ENCODE results near the gene ACAA1. TPM values are rescaled to one million over a fixed set of nuclear protein-coding genes. Genes with fewer than 3 reads are reported as not detected.

ACAA1 gene
- polyA plus RNA-seq (2012; ENCODE audit: insufficient read depth, insufficient read length, low read depth) = 40.7 TPM

DNA sequence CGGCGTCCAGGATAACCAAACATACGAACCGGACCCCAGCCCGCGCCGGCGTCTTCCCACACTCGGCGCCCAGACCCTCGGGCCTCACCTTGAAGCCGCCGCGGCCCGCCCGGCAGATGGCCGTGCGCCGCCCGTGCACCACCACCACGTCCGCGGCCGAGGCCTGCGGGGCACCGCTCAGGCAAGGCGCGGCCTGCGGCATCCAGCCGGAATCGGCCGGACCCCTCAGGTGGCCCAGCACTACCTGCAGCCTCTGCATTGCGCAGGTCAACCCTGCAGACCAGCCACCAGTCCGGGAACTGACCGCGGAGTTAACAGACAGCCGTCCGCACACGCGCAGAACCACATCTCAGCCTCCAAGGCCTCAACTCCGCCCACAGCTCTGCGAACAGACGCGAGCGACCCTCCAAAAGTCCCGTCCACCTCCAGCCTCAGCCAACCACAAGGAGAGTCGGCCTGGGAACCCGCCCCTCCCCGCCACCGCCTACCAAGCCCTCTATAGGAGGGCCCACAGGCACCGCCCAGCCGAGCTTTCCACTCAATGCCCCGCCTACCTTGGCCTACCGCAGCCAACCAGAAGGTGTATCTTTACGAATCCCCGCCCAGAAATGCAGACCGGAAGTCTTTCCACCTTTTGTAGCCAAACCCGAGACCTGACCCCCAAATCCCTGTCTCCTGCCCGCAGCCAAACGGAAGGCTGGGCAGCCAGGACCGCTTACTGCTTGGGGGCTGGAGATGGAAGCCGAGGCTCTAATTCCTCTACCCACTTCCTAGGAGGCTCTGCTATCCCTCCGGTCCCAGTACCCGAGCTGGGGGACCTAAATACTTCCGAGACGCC is at the start of gene ACAA1:
Gene ACAA1 (minus strand): TSS at position 351 of the 838 bp plus-strand sequence. CDS start 92 bp downstream, at position 259.
- H3K36me3 ChIP-seq = no peaks in the 10 kb centered on the region
- no peaks in the 10 kb centered on the region for H3K9me3 ChIP-seq
- no peaks in the 10 kb centered on the region for H3K4me1 ChIP-seq
- no peaks in the 10 kb centered on the region for H3K27me3 ChIP-seq
- peak; percentile 96 for DNase-seq
- TF ChIP-seq CTCF (IDR thresholded peaks at IDR 0.05; ENCODE audit: low read depth, low read length) = no peak
- peak within 1 kb of the TSS; percentile 70 for H3K4me3 ChIP-seq (ENCODE audit: low read depth, low read length)

DNA sequence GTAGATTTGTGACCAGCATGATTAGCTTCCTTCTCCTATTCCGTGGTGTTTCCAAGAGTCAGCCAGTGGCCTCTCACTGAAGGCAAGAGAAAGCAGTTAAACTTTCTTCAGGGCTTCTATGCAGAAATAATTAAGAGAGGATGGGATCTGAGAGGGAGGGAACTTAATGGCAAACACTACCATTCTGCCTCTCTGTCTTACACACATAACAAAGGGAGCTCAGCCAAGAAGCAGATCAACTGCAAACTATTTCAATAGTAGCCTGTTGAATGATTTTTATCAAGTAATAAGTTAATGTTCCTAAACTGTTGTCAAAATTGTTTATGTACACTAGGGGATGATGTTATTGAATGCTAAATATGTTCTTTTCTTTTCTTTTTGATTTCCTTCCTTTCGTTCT is 40.3 kb upstream of the ACAA1 start:
- no peaks in the 10 kb centered on the region for H3K36me3 ChIP-seq
- no peaks in the 10 kb centered on the region for H3K9me3 ChIP-seq
- no peak for DNase-seq
- no peaks in the 10 kb centered on the region for H3K4me1 ChIP-seq
- H3K27me3 ChIP-seq = no peaks in the 10 kb centered on the region
- TF ChIP-seq CTCF (IDR thresholded peaks at IDR 0.05; ENCODE audit: low read depth, low read length) = no peak
- no peak overlapping the region for H3K4me3 ChIP-seq (ENCODE audit: low read depth, low read length)

DNA sequence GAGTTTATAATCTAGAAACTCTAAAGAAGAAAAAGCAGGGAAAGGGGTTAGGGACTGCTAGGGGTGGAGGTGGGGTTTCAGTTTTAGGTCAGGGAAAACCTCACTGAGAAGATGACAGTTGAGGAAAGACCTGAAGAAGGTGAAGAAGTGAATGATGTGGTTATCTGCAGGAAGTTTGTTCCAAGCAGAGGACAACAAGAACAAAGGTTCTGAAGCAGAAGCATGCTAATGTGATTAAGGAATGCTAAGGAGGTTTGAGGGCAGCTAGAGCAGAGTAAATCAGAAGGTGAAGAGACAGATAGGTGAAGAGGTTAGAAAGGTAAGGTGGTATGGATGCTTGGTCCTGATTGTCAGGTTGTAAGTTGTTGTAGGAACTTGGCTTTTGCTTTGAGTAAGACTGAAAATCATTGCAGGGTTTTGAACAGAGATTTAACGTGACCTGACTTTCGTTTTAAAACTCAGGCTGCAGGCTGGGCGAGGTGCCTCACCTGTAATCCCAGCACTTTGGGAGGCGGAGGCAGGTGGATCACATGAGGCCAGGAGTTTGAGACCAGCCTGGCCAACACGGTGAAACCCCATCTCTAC is 37.0 kb upstream of the ACAA1 start:
- Histone ChIP-seq H3K4me1 (no peaks in the 10 kb centered on the region), H3K36me3 (no peaks in the 10 kb centered on the region), H3K9me3 (no peaks in the 10 kb centered on the region), H3K27me3 (no peaks in the 10 kb centered on the region), H3K4me3 (ENCODE audit: low read depth, low read length) (no peak overlapping the region)
- no peak for TF ChIP-seq CTCF (IDR thresholded peaks at IDR 0.05; ENCODE audit: low read depth, low read length)
- DNase-seq = no peak

- no peak for TF ChIP-seq CTCF (IDR thresholded peaks at IDR 0.05; ENCODE audit: low read depth, low read length)
- Histone ChIP-seq H3K4me1 (no peaks in the 10 kb centered on the region), H3K36me3 (no peaks in the 10 kb centered on the region), H3K9me3 (no peaks in the 10 kb centered on the region), H3K27me3 (no peaks in the 10 kb centered on the region), H3K4me3 (ENCODE audit: low read depth, low read length) (no peak overlapping the region)
- no peak for DNase-seq
Observed at GRCh38 chr3:38171622-38172021, 34.7 kb upstream of the ACAA1 start.

GRCh38 chr3:38170722-38171121 is 33.8 kb upstream of the ACAA1 start:
- no peak overlapping the region for H3K4me3 ChIP-seq (ENCODE audit: low read depth, low read length)
- no peak for DNase-seq
- H3K36me3 ChIP-seq = no peaks in the 10 kb centered on the region
- no peak for TF ChIP-seq CTCF (IDR thresholded peaks at IDR 0.05; ENCODE audit: low read depth, low read length)
- no peaks in the 10 kb centered on the region for H3K27me3 ChIP-seq
- no peaks in the 10 kb centered on the region for H3K4me1 ChIP-seq
- H3K9me3 ChIP-seq = no peaks in the 10 kb centered on the region

- no peak for TF ChIP-seq CTCF (IDR thresholded peaks at IDR 0.05; ENCODE audit: low read depth, low read length)
- Histone ChIP-seq H3K36me3 (no peaks in the 10 kb centered on the region), H3K9me3 (no peaks in the 10 kb centered on the region), H3K4me3 (ENCODE audit: low read depth, low read length) (no peak overlapping the region), H3K4me1 (no peaks in the 10 kb centered on the region), H3K27me3 (no peaks in the 10 kb centered on the region)
- DNase-seq = no peak
Observed at GRCh38 chr3:38169027-38169317, 32.0 kb upstream of the ACAA1 start.

All from BE2C (cell line).